Transverse colon (tissue), 4 donors: ENCODE measurements around the gene VWA8. TPM values are rescaled to one million over a fixed set of nuclear protein-coding genes. Genes with fewer than 3 reads are reported as not detected.
"Not testable (repeated sequence)": the region's sequence is repeated elsewhere in the genome, so short reads cannot be mapped to it uniquely, and the experiment has no call there.

ENCODE experiments used
- DNase-seq: peaks from one replicate; pipeline ENCODE4 v3.0.0-alpha.2; 2019
- H3K27ac ChIP-seq, 4 donors: fragments of 200-600 bp; sonication (generic); 2 replicates each; pipeline ENCODE4 v1.5.1; 2016 to 2018; ENCODE audit warnings: inconsistent platforms in 4 of 4
- H3K27me3 ChIP-seq: fragments of 200-600 bp; sonication (generic); 2 replicates; pipeline ENCODE4 v1.5.1; 2017; ENCODE audit warnings: inconsistent platforms
- H3K36me3 ChIP-seq, 4 donors: fragments of 200-600 bp; sonication (generic); 2 replicates each; pipeline ENCODE4 v1.5.1; 2017 to 2019; ENCODE audit warnings: inconsistent platforms in 4 of 4
- H3K4me1 ChIP-seq, 4 donors: fragments of 200-600 bp; sonication (generic); 2 replicates each; pipeline ENCODE4 v1.5.1; 2017 to 2020; ENCODE audit warnings: inconsistent platforms in 4 of 4
- H3K4me3 ChIP-seq, 4 donors: fragments of 200-600 bp; sonication (generic); 1 replicate in 1 of 4; 2 replicates in 3 of 4; pipeline versions ENCODE4 v1.5.1 to v1.6.1; 2017 to 2019; ENCODE audit warnings: inconsistent platforms in 4 of 4
- H3K9me3 ChIP-seq, 2 donors: fragments of 200-600 bp; sonication (generic); 2 replicates each; pipeline ENCODE4 v1.5.1; 2017 to 2019; ENCODE audit warnings: inconsistent platforms in 2 of 2
- CTCF ChIP-seq, 5 experiments: fragments of 200-600 bp in 3 of 5; fragments of 450-650 bp in 2 of 5; sonication (generic) in 3 of 5; IDR thresholded peaks; 1 replicate in 2 of 5; 2 replicates in 3 of 5; pipeline ENCODE4 v1.5.1; 2016 to 2017; ENCODE audit warnings: antibody characterized with exemption in 5 of 5, inconsistent platforms in 3 of 5, mild to moderate bottlenecking in 2 of 5, moderate library complexity in 1 of 5
- EP300 ChIP-seq: sonication (generic); formaldehyde crosslinking; IDR thresholded peaks from one replicate; pipeline ENCODE4 v1.6.1; 2017; ENCODE audit warnings: antibody characterized with exemption, low read depth
- POLR2A ChIP-seq: fragments of 450-650 bp; IDR thresholded peaks from one replicate; pipeline ENCODE4 v1.6.1; 2016; ENCODE audit warnings: antibody characterized with exemption, mild to moderate bottlenecking, moderate library complexity
- POLR2AphosphoS5 ChIP-seq, 3 donors: sonication (generic); formaldehyde crosslinking; IDR thresholded peaks; one replicate each; pipeline ENCODE4 v1.6.1; 2016; ENCODE audit warnings: antibody characterized with exemption in 3 of 3
- WGBS, 2 donors: methylation state at CpG; one replicate each; pipeline ENCODE4 v1.1.5; 2018; ENCODE audit warnings: low coverage in 1 of 2; 5-methylcytosine and 5-hydroxymethylcytosine counted together
- in situ Hi-C, 4 donors: fragments of 200-750 bp; cut with MboI; loops; one replicate each; pipeline versions ENCODE4 v1.15.0 to v1.15.1; 2017; ENCODE audit warnings: low sequenced_read_pairs in 3 of 4, low pct_ligation_motif_present in 1 of 4, low pct_unique_long_range_greater_than_20kb in 1 of 4
- intact Hi-C: fragments of 100-400 bp; cut with DNase I; formaldehyde crosslinking; loops from one replicate; pipeline ENCODE4 v1.15.1; 2023; ENCODE audit warnings: low total_unique reads
- total RNA-seq, 4 donors: library from RNA; depleted of rRNA; stranded (reverse); fragments of >200 nt; gene quantifications; one replicate each; pipeline ENCODE4 v1.1.0, GENCODE V29; 2016

Gene VWA8
- total RNA-seq, 4 donors from 2014 or later = 12.7 to 65.1 (median 35.0) TPM

GRCh38 chr13:41751734-41752445 lies 209.0 kb downstream of the VWA8 start:
- H3K27ac ChIP-seq = no peak overlapping the region
- H3K27me3 ChIP-seq = no peaks in the 10 kb centered on the region
- no peaks in the 10 kb centered on the region for H3K9me3 ChIP-seq
- 87% methylated on average over 3 of the region's 3 CpGs for WGBS, 2 donors
- no peaks in the 10 kb centered on the region for H3K4me1 ChIP-seq
- no peak for TF ChIP-seq POLR2AphosphoS5 (IDR thresholded peaks at IDR 0.05)
- no peak for TF ChIP-seq POLR2A
- no peak for TF ChIP-seq EP300
- no peak for TF ChIP-seq CTCF (IDR thresholded peaks at IDR 0.05)
- in situ Hi-C loops = no loop called here
- no peak for DNase-seq
- intact Hi-C loops = no loop called here
- H3K36me3 ChIP-seq = peaks cover 0 to 6% (median 0%) of the 10 kb centered on the region in 4 donors
- H3K4me3 ChIP-seq = no peak overlapping the region

GRCh38 chr13:41751277-41751676 lies 209.6 kb downstream of the VWA8 start:
- H3K27me3 ChIP-seq = no peaks in the 10 kb centered on the region
- TF ChIP-seq POLR2A = no peak
- TF ChIP-seq CTCF (IDR thresholded peaks at IDR 0.05) = no peak
- TF ChIP-seq EP300 = no peak
- TF ChIP-seq POLR2AphosphoS5 (IDR thresholded peaks at IDR 0.05) = no peak
- WGBS, 2 donors = 74 to 82% methylated on average over 2 of the region's 2 CpGs
- DNase-seq = no peak
- no peaks in the 10 kb centered on the region for H3K9me3 ChIP-seq
- H3K27ac ChIP-seq = no peak overlapping the region
- in situ Hi-C loops = no loop called here
- no peaks in the 10 kb centered on the region for H3K4me1 ChIP-seq
- H3K4me3 ChIP-seq = no peak overlapping the region
- intact Hi-C loops = no loop called here
- peaks cover 0 to 6% (median 0%) of the 10 kb centered on the region in 4 donors for H3K36me3 ChIP-seq

- Histone ChIP-seq H3K27me3 (no peaks in the 10 kb centered on the region), H3K4me3 (no peak overlapping the region), H3K27ac (no peak overlapping the region), H3K4me1 (no peaks in the 10 kb centered on the region), H3K9me3 (no peaks in the 10 kb centered on the region), H3K36me3 (peaks cover 0 to 6% (median 0%) of the 10 kb centered on the region in 4 donors)
- intact Hi-C loops (no loop called here), in situ Hi-C loops (no loop called here)
- TF ChIP-seq POLR2AphosphoS5 (IDR thresholded peaks at IDR 0.05) (no peak), EP300 (no peak), CTCF (IDR thresholded peaks at IDR 0.05) (no peak)
- DNase-seq = no peak
- 87% methylated on average over 2 of the region's 2 CpGs; no CpG with 5 or more reads in 1 of the 2 donors for WGBS, 2 donors
Observed at GRCh38 chr13:41746259-41746658, 214.7 kb downstream of the VWA8 start.

GRCh38 chr13:41745496-41745895 lies 215.4 kb downstream of the VWA8 start:
- H3K9me3 ChIP-seq, H3K27me3 ChIP-seq, in situ Hi-C loops, DNase-seq, H3K36me3 ChIP-seq, intact Hi-C loops, H3K4me3 ChIP-seq, H3K27ac ChIP-seq, H3K4me1 ChIP-seq: not testable (repeated sequence)
- 96 to 100% methylated on average over 2 to 3 of the region's 3 CpGs for WGBS, 2 donors
